ENCODE data around the gene LARP4B.
"Not testable (repeated sequence)": the region's sequence is repeated elsewhere in the genome, so short reads cannot be mapped to it uniquely, and the experiment has no call there.

Gene LARP4B

GRCh38 chr10:786633-787474 lies 144.7 kb downstream of the LARP4B start:
- DNase-seq (ENCODE audit: low spot score): no peak

DNA sequence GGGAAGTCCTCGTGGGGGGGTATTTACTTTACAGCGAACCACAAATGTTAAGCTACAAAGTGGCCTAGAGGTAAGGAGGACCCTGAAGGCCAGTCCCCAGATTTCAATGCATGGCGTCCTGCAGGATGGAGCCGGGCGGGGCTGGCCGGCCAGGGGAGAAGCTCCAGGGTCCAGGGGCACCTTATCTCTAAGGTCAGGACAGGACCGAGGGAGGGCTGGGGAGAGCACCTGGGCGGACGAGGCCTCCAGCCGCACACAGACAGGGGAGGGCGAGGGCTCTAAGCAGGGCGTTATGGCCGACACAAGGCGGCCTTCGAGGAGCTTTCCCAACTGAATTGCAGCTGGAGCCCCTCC lies 145.7 kb downstream of the LARP4B start:
- no peak for DNase-seq (ENCODE audit: low spot score)

DNA sequence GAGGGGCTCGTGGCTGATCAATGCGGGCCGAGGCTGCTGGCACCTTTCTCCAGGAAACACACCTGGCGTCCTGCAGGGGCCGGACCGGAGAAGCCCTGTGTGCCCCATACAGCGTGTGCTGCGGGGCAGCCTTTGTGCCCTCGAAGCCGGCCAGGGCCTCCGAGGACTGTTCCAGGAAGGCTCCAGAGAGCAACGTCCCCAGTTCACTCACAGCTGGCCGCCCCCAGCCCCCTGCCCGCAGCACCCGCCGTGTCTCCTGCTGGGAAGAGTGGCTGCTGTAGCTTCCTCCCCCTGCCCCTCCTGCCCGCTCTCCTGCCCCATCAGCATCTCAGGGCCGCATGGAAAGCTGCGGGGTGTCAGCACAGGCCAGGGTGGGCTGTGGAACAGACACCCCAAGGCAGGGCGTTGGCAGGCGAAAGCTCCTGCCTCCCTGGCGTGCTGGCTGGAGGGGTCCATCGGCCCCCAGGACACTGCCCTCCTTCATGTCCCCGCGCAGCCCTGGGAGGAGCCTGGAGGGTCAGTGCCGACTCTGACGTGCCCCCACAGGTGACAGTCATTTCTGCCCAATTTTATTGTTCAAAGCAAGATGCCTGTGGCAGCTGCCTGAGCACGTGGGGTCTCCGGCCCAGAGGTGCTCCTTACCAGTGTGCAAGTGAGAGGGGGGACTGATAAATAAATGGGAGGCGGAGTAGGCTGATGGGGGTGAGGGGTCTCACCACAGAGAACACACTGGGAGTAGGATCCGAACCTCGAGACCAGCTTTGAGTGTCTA lies 146.2 kb downstream of the LARP4B start:
- no peak for DNase-seq (ENCODE audit: low spot score)

- DNase-seq (ENCODE audit: low spot score): peak; percentile 22
These were observed 147.0 kb downstream of the LARP4B start for GRCh38 chr10:784403-785088.

DNA sequence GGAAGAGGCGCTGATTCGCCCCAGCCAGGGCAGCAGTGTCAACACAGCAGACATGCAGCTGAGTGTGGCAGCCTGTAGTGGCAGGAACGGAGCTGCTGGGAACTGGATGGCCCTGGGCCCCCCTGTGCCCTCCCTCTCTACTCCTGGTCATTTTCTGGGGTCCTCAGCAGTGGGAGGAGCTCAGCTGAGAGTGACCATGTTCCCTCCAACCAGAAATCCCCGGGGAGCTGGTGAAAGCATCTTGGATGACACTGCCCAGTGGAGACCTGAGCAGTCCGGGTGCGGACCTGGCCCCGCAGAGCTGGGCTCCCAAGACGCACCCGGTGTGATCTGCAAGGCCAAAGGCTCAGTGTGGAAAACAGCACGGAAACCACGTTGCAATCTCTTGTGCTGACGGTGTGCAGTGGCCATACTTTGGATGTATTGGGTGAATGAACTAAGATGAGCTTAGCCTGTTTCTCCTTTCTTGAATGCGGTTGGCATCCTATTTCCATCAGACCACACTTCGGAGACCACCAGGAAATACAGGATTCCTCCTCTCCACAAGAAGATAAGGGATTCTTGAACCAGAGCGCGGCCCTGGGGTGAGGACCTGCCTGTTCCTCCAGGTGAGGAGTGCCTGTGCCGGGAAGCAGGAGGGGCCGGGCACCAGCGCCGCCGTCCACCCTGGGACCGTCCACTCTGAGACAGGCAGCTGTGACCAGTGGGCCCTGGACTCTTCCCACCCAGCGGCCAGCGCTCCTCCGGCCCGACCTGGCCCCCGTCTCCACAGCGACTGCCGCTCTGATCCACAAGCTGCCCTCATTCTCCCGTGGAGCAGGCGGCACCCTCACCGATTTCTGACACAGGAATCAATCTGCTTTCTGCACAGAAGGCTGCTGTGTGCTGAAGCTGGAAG lies 148.5 kb downstream of the LARP4B start:
- no peak for DNase-seq (ENCODE audit: low spot score)

GRCh38 chr10:780536-781524 lies 150.7 kb downstream of the LARP4B start:
- DNase-seq (ENCODE audit: low spot score): no peak

DNA sequence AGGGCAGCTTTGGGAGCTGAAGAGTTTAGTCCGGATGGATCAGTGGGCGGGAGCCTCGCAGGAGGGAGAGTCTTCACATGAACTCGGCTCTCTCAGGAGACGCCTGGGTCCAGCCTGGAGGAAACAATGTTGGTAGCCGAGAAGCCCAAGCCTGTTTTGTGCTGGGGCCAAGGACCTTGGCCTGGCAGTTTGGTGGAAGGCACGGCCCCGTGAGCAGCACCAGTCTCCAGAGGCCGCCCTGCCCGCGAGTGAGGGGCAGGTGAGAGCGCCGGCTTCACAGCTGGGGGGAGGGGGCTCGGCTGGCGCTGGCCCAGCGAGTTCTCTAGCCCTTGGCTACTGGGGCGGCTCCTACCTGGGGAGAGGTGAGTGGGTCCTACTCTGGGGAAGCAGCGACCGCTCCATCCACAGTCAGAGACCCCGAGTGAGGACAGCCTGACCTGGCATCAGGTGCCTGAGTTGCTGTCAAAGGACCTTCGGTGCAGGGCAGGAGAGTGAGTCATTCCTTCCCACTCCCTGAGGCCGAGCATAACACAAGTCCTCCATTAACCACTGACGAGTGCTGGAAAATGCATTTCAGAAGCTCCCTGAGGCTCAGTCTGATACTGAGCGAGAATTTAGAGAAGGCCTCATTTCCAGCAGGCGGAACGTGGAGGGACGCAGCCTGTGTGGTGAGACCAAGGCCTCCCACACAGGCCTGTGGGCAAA lies 152.7 kb downstream of the LARP4B start:
- no peak for DNase-seq (ENCODE audit: low spot score)

GRCh38 chr10:777913-778479 lies 153.5 kb downstream of the LARP4B start:
- no peak for DNase-seq (ENCODE audit: low spot score)

GRCh38 chr10:776772-777171 lies 154.7 kb downstream of the LARP4B start:
- DNase-seq (ENCODE audit: low spot score): no peak

DNA sequence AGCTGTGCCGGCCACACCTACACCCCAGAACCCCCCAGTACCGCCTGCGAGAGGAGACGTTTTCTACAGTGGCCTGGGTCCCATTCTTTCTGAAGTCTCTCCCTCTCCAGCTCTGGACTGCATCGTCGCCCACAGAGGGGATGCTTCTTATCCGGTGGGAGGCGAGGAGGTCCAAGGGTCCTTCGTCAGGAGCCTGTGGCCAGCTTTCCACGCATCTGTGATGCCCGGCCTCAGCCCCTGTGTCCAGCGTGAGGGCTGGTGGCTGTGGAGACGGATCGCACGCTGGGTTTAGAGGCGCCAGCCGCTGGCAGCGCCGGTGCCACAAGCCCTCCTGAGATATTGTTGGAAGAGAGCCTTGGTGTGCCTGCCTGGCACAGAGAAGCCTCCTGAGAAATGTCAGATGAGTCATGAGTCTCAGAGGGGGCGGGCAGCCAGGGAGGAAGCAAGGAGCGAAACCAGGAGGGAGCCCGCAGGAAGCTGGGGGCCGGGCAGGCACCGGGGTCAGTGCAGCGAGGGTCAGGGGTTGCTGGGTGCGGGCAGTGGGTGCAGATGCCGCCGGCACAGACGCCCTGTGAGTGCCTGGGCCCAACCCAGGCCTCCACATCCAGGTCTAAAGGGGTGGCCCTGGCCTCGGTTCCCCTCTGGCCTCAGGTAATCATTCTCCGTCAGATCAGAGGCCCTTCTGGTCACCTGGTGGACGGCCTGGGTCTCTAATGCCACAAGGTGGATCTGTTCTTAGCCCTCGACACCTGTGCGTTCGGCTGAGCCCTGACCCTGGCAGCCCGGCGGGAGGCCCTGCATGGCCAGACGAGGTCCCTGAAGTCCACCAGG lies 156.0 kb downstream of the LARP4B start:
- no peak for DNase-seq (ENCODE audit: low spot score)

DNA sequence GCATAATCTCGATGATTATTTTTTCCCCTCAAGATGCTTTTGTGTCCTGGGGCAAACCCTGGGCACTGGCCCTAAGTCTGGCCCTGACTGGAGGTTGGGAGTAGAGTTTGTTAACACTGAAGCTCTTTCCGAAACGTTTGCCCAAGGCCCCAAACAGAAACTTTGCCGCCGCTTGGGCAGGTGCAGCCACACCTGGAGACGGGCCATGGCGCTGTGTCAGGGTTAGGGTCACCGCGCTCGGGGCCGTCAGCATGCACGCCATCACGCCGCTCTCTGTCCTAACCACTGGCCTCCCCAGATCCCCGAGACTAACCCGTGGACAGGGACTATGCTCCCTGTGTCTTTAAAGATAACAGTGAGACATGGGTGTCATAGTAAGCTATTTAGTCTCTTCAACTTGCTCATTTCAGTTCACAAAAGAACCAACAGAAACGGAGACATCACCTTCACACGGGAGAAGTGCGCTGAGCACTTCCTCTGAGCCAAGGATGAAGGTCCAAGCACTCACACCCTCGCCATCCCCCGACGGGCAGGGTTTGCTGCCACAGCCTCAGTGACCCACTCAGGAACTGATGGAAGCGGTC lies 156.8 kb downstream of the LARP4B start:
- no peak for DNase-seq (ENCODE audit: low spot score)

DNA sequence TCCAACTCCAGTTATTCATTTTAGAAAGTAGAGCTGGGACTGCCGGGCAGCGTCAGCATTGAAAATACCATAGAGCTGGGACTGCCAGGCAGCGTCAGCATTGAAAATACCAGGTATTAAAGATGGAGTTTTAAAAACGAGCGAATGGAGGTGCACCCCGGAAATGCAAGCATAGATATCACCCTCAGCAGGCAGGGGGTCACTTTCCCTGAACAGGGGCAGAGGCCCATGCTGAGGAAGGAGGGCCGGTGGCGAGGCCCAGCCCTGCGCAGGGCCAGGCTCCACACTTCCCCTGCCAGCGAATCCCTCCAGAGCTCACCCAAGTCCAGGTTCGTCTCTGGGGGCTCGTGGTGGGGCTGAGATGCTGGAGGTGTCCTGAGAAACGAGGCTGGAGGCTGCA lies 157.3 kb downstream of the LARP4B start:
- DNase-seq (ENCODE audit: low spot score): no peak

DNA sequence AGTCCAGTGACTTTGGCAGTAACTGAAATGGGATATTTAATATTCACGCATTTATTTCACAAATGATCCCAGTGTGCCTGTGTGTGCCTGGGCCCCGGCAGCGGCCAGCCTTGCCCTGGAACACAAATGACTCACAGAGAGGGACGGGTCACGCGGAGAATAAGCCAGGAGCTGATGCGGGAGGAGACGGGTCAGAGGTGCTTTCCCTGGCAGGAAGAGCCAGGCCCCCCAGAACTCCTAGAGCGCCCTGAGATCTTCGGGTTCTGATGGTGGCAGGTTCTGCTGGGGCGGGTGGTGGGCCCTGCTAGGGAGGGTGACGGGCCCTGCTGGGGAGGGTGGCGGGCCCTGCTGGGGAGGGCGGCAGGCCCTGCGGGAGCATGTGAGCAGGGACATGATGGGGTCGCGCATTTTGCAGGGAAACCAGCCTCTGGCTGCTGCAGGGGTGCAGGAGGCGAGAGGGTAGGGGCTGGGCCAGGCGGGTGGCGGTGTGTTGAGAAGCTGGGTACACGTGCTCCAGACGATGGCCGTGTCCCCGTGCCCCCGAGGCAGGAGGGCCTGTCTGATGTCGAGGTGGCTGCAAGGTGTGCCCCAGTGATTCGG lies 157.8 kb downstream of the LARP4B start:
- no peak for DNase-seq (ENCODE audit: low spot score)

DNA sequence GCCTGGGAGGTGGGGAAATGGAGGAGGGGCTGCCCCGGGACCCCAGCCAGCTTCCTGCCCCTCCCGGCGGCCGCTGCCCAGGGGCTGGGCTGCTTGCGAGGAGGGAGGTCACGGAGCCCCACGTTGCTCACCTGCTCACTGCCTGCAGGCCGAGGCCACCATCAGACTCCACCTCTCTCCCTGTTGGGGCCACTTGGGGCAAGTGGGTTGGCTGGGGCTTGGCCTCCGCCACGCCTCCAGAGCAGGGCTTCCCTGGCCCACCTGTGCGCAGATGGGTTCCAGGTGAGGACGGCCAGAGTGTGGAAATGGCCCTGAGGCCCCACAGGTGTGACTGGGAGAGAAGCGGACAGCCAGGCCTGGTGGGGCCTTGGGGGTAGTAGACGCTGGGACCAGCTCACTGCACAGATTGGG lies 159.3 kb downstream of the LARP4B start:
- no peak for DNase-seq (ENCODE audit: low spot score)

DNA sequence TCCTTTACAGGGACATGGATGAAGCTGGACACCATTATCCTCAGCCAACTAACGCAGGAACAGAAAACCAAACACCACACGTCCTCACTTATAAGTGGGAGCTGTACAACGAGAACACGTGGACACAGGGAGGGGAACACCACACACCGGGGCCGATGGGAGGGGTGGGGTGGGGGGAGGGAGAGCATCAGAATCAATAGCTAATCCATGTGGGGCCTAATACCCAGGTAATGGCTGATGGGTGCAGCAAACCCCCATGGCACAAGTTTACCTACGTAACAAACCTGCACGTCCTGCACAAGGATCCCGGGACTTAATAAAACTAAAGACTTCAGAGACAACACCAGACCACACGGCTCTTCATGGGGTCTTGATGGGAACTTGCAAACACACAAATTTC lies 159.9 kb downstream of the LARP4B start:
- no peak for DNase-seq (ENCODE audit: low spot score)

DNA sequence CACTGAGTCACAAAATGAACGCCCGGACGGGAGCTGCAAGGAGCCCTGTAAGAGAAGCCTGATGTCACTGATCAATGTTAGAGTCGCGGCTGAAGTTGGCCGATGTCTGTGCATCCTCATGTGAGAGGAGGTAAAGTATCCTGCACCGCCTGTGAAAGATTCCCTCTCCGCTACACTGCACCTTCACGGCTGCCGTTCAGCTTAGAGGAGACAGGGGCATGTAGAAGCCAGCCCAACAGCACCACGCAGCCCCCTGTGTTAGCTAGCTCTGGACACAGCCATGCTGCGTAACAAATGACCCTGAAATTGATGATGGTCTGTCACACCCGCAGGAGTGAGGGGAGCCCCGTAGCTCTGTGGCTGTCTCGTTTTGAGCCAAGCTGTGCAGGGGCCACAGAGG lies 160.5 kb downstream of the LARP4B start:
- DNase-seq (ENCODE audit: low spot score): no peak

DNA sequence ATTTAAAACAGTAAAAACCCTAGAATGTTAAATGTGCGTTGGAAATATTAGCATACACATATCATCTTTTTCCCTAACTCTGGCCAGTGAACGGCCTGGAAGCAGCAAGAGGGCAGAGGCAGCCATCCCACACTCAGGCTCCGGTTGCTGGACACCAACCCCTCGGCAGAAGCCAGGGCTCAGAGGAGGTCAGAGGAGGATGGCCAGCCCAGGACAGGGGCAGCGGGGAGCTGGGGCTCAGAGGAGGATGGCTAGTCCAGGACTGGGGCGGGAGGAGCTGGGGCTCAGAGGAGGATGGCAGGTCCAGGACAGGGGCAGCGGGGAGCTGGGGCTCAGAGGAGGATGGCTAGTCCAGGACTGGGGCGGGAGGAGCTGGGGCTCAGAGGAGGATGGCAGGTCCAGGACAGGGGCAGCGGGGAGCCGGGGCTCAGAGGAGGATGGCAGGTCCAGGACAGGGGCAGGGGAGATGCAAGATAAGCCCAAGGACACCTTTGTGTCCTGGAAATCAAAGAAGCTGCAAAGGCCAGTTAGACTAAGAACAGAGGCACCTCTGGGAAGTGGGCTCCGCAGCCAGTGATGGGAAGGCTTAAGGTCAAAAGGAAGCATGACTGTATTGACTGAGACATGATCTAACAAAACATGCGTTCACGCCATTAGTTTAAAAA lies 161.3 kb downstream of the LARP4B start:
- DNase-seq (ENCODE audit: low spot score): not testable (repeated sequence)
